Activated CD8-positive, alpha-beta memory T cell treated with anti-CD3 and anti-CD28 coated beads, Interleukin-2, amount 50 U/mL, for 24 hours (primary cell): Measurements from ENCODE around the gene CSF3.

Source experiments
- DNase-seq: peaks from one replicate; pipeline ENCODE4 v3.0.0-alpha.2; 2020; ENCODE audit errors: extremely low read depth

Gene CSF3

GRCh38 chr17:40015005-40015997 lies at the start of gene CSF3:
TSS of gene CSF3 (plus strand) at chr17:40015440. CDS start at chr17:40015475, 35 bp downstream.
- DNase-seq: no peak

- DNase-seq: no peak
Observed at GRCh38 chr17:39966771-39967170, 48.5 kb upstream of the CSF3 start.

GRCh38 chr17:39968761-39969160 lies 46.5 kb upstream of the CSF3 start:
- no peak for DNase-seq

GRCh38 chr17:39969375-39969774 lies 45.9 kb upstream of the CSF3 start:
- no peak for DNase-seq

GRCh38 chr17:39970157-39970692 lies 45.0 kb upstream of the CSF3 start:
- no peak for DNase-seq

- DNase-seq: no peak
Observed at GRCh38 chr17:39971076-39971603, 44.1 kb upstream of the CSF3 start.

GRCh38 chr17:39972271-39972670 lies 43.0 kb upstream of the CSF3 start:
- no peak for DNase-seq

- no peak for DNase-seq
Observed at GRCh38 chr17:39973496-39973895, 41.7 kb upstream of the CSF3 start.

GRCh38 chr17:39974433-39974832 lies 40.8 kb upstream of the CSF3 start:
- no peak for DNase-seq

GRCh38 chr17:39975801-39976200 lies 39.4 kb upstream of the CSF3 start:
- no peak for DNase-seq

GRCh38 chr17:39979016-39979670 lies 36.1 kb upstream of the CSF3 start:
- no peak for DNase-seq

- no peak for DNase-seq
Observed at GRCh38 chr17:39979893-39980350, 35.3 kb upstream of the CSF3 start.

- peak; percentile 94 for DNase-seq
Observed at GRCh38 chr17:39980351-39981206, 34.7 kb upstream of the CSF3 start, which contains the start of gene PSMD3. TSS of gene PSMD3 (plus strand) at chr17:39980807. CDS start at chr17:39980971, 164 bp downstream.

GRCh38 chr17:39981207-39981741 lies 34.0 kb upstream of the CSF3 start:
- no peak for DNase-seq

- DNase-seq: no peak
Observed at GRCh38 chr17:39981766-39982375, 33.4 kb upstream of the CSF3 start.

- DNase-seq: no peak
Observed at GRCh38 chr17:39988206-39988810, 26.9 kb upstream of the CSF3 start.

- DNase-seq: no peak
Observed at GRCh38 chr17:39994448-39994847, 20.8 kb upstream of the CSF3 start.

- DNase-seq: no peak
Observed at GRCh38 chr17:39995438-39995837, 19.8 kb upstream of the CSF3 start.

- DNase-seq: no peak
Observed at GRCh38 chr17:39996162-39996561, 19.1 kb upstream of the CSF3 start.

- DNase-seq: no peak
Observed at GRCh38 chr17:39996800-39997199, 18.4 kb upstream of the CSF3 start.
